HUDEP-2 (cell line): Measurements from ENCODE around the gene IFITM1.
A peak's percentile ranks its signal among the peaks of the same experiment; 100 is the strongest.
"Not testable (repeated sequence)": the region's sequence is repeated elsewhere in the genome, so short reads cannot be mapped to it uniquely, and the experiment has no call there.

ENCODE experiments used
- DNase-seq, 76 experiments: peaks; one replicate each; lab custom pipeline; 2025; ENCODE audit not compliant: unreplicated experiment in 76 of 76; lab: John Stamatoyannopoulos, UW

The IFITM1 gene

GRCh38 chr11:307766-308708, 5.8 kb upstream of the IFITM1 start, which contains the start of gene IFITM2:
Gene IFITM2 (plus strand): TSS chr11:307816. CDS start chr11:308193, 377 bp downstream.
- peak in 13 of 76 experiments; percentile 2 to 34 (median 13) for DNase-seq

- peak in 1 of 76 experiments; percentile 10 for DNase-seq
Observed at GRCh38 chr11:308740-309665, 4.8 kb upstream of the IFITM1 start.

- not testable (repeated sequence) for DNase-seq
Observed at GRCh38 chr11:309979-310572, 3.8 kb upstream of the IFITM1 start.

- DNase-seq = not testable (repeated sequence)
Observed at GRCh38 chr11:311013-311748, 2.7 kb upstream of the IFITM1 start.

GRCh38 chr11:312092-312816, 1.6 kb upstream of the IFITM1 start:
- DNase-seq = no peak

GRCh38 chr11:313304-313786, 495 bp upstream of the IFITM1 start:
- no peak for DNase-seq

GRCh38 chr11:314554-314875, 675 bp downstream of the IFITM1 start:
- DNase-seq = not testable (repeated sequence)

- no peak for DNase-seq
Observed at GRCh38 chr11:315051-315481, 1.2 kb downstream of the IFITM1 start.

- no peak for DNase-seq
Observed at GRCh38 chr11:315516-315994, 1.7 kb downstream of the IFITM1 start.

GRCh38 chr11:316031-316701, 2.3 kb downstream of the IFITM1 start:
- DNase-seq = no peak

GRCh38 chr11:316891-317301, 3.1 kb downstream of the IFITM1 start:
- no peak for DNase-seq

- DNase-seq = not testable (repeated sequence)
Observed at GRCh38 chr11:317668-318404, 4.0 kb downstream of the IFITM1 start.

GRCh38 chr11:318405-319120, 4.7 kb downstream of the IFITM1 start:
- DNase-seq = not testable (repeated sequence)

- DNase-seq = not testable (repeated sequence)
Observed at GRCh38 chr11:319121-319887, 5.5 kb downstream of the IFITM1 start.

GRCh38 chr11:319888-320273, 6.0 kb downstream of the IFITM1 start:
- not testable (repeated sequence) for DNase-seq

- no peak for DNase-seq
Observed at GRCh38 chr11:324156-324555, 10.3 kb downstream of the IFITM1 start.
